ELR (cell line): ENCODE data around the gene GPATCH11.
A peak's percentile ranks its signal among the peaks of the same experiment; 100 is the strongest.

Experiments used
- DNase-seq: peaks from one replicate; pipeline ENCODE4 v3.0.0-alpha.2; 2015; ENCODE audit warnings: low read depth

The GPATCH11 gene

GRCh38 chr2:37083873-37084794 is at the start of gene GPATCH11, which contains the start of gene HEATR5B:
TSS of gene GPATCH11 (plus strand) at chr2:37084518. CDS start at chr2:37088382, 3,864 bp downstream.
TSS of gene HEATR5B (minus strand) at chr2:37084372. CDS start at chr2:37083414, 958 bp downstream.
- DNase-seq, result peak; percentile 96

DNA sequence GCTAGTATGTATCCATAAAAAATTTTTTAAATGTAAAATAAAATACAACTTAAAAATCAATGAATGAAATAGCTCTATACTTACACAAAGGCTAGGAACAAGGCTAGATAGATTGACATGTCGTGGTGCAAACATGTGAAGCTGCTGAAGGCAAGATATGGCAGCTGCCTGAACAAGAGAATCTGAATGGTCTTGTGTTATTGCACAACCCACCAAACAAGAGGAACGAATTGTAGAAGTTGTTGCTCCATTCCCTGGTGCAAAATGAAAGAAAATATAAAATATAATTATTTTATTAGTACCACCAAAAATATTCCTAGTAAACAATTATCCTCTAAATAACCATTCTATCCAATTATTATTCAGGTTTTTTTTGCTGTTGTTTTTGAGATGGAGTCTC is 46.5 kb upstream of the GPATCH11 start:
- no peak for DNase-seq

- DNase-seq, result no peak
Observed at GRCh38 chr2:37039580-37039979, 44.7 kb upstream of the GPATCH11 start.

DNA sequence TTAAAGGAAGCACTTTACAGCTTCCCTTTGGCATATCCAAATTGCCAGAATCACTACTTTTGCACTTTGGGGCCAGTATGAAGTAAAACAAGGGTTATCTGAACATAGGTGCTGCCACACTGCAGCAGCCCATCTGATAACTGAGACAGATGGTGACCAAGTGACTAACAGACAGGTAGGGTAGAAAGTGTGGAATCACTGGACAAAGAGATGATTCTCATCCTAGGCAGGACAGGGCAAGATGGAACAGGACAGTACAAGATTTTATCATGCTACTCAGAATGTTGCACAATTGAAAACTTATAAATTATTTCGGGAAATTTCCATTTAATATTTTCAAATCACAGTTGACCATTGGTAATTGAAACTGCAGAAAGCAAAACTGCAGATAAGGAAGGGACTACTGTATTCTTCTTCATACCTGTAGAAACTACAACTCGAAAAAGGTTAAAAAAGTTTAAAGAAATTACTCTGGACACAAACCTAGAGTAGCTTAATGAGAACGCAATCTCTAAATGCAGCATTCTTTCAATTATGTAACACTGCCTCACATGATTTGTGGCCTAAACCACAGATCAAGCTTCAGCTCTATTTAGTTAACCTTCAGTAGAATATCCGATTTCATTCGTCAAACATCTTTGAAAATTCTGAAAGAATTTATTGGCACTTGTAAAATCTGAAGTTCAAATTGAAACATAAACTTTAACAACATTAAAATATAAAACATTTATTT is 31.6 kb upstream of the GPATCH11 start:
- no peak for DNase-seq

DNA sequence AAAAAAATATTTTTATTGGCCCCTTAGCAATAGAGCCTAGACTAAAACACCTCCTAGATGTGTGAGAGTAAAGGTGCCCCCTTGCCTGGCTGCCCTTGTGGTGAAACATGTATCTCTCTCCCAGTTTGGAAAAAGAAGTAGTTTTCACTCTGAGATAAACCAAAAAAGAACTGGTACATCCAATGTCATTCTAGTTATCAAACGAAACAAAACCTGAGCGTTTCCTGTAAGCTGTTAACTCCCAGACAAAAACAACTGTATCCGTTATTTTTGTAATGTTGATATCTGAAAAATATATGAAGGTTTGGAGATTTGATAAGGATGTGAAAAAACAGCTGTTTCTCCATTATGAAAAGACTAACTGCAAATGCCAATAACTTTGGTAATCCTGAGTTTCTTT is 24.5 kb upstream of the GPATCH11 start:
- no peak for DNase-seq

- DNase-seq, result no peak
Observed at GRCh38 chr2:37060446-37060845, 23.9 kb upstream of the GPATCH11 start.

DNA sequence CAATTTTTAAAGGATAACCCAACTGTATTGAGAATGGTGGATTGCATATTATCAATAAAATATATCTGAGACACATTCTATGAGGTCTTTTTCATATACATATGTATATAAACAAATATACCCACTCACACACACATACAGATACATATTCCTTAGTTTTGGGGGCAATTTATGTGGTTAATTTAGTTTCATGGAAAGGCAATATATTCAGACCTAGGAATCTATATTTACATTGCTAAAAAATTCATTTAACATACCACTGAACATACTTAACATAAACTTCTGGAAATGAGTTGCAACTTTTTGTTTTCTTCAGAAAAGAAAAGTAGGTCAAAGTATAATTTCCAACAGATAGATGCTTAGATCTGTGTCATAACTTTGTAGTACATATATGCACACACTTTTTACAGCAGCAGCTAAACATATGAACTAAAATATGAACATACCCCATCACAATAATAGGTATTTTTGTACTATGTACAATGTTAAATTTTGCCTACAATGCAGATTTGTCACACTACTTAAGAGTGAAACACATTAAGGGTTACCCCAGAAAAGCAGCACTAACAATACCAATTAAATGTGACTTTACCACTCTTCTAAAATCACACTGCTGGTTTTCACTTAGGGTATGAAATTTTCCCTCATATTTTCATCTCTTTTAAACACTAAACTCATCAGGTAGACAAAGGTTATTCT is 23.2 kb upstream of the GPATCH11 start:
- no peak for DNase-seq

DNA sequence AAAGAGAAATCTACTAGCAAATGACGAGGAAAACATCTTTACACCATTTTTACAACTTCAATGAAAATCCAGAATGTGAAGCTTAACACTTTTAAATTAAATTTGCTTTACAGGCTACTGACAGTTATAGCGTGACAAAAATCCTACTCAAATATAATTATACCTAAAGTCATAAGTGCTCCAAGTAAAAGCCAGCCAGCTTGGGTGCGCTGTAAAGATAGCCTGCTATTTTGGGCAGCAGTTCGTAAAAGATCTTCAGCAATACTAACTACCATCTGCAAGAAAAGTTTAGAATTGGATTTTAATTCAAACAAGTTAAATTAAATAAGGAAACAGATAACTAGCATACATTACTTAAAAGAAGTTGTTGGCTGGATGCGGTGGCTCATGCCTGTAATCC is 22.5 kb upstream of the GPATCH11 start:
- no peak for DNase-seq

DNA sequence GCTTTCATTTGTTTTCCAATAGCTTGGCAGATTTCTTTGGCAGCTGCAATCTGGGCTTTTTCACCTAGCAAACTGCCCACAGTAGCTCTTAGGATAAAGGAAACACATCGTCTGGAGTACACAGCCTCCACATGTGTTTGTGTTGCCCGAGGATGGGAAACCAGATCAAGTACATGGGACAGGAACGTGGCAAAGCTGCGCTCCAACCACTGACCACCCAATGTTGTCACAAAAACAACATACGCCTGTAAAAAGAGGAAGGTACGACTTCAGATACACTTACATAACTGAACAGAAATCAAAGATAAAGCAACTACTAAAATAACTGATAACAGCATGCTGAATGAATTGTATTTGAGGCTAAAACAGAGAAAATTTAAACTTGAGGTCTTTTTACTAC is 15.6 kb upstream of the GPATCH11 start:
- DNase-seq, result no peak

- no peak for DNase-seq
Observed at GRCh38 chr2:37070931-37071330, 13.4 kb upstream of the GPATCH11 start.

DNA sequence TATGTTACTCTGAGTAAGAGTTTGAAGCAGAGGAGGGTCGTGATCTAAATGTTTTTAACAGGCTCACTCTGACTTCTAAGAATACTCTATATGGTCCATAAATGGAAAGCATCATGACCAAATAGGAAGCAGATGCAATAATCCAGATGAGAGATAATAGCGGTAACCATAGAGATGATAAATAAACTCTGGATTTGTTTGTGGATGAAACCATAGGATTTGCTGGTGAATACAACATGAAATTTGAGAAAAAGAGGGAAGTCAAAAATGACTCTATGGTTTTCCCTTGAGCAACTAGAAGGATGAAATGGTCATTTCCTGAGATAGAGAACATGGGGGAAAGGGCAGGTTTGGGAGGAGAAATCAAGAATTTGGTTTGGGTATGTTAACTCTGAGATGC is 4.1 kb upstream of the GPATCH11 start:
- no peak for DNase-seq

DNA sequence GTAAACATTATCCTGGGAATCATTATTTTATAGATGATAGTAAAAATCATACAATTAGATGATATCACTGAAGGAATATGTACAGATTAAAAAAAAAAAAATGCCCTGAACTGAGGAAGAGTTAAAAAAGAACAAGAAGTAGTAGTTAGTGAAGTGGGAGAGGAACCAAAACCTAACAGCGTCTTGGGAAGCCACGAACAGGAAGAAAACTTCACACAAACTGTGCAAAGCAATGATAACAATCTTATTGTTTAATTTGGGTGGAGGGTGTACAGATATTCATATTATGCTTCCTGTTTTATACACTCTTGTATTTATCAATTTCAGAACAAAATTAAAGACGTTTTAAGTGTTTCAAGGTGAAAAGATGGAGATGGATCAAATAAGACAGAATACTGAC is 3.6 kb upstream of the GPATCH11 start:
- DNase-seq, result no peak

- DNase-seq, result no peak
Observed at GRCh38 chr2:37084797-37085196, 479 bp downstream of the GPATCH11 start.

DNA sequence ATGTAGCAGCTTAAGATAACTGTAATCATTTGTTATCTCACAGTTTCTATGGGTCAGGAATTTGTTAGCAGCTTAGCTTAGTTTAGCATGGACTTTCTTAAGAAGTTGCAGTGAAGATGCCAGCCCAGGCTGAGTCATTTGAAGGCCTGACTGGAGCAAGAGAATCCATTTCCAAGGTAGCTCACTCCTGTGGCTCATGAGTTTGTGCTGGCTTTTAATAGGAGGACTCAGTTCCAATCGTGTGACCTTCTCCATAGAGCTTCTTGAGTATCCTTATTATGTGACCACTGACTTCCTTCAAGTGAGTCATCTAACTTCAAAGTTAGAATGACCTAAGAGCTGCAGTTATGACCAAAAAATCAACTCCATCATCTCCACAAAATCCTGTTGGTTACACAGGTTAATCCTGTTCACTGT is 1.4 kb downstream of the GPATCH11 start:
- DNase-seq, result peak; percentile 89

GRCh38 chr2:37090019-37090477 is 5.7 kb downstream of the GPATCH11 start:
- DNase-seq, result no peak

DNA sequence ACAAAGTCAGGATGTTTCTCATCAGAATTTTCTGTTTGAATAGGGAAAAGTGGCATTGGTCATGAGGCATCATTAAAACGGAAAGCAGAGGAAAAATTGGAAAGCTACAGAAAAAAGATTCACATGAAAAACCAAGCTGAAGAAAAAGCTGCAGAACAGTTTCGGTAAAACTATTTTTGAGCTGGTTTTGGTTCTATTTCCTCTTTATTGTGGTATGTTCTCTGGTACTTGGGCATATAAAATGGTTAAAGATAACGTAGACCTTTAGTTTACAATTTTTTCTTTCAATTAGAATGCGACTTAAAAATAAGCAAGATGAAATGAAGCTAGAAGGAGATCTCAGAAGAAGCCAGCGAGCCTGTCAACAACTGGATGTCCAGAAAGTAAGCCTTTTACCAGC is 7.6 kb downstream of the GPATCH11 start:
- no peak for DNase-seq

DNA sequence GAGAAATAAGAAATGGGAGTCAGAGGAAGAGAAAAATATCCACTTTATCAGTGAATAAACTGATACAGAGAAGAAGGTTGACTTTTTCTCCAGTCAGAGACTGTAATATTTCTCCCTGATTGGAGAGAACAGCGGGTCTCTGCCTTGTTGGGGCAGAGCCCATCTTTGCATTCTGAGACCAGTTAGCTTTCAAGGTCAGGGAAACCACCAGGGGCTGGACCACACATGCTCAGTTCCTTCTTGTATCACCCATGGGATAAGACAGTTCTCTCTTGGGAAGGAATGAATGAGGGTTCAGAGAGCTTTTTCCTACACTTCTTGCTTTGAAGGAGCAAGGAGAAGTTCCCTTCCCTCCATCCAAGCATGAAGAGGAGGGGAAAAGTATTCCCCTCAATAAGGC is 12.2 kb downstream of the GPATCH11 start:
- no peak for DNase-seq

DNA sequence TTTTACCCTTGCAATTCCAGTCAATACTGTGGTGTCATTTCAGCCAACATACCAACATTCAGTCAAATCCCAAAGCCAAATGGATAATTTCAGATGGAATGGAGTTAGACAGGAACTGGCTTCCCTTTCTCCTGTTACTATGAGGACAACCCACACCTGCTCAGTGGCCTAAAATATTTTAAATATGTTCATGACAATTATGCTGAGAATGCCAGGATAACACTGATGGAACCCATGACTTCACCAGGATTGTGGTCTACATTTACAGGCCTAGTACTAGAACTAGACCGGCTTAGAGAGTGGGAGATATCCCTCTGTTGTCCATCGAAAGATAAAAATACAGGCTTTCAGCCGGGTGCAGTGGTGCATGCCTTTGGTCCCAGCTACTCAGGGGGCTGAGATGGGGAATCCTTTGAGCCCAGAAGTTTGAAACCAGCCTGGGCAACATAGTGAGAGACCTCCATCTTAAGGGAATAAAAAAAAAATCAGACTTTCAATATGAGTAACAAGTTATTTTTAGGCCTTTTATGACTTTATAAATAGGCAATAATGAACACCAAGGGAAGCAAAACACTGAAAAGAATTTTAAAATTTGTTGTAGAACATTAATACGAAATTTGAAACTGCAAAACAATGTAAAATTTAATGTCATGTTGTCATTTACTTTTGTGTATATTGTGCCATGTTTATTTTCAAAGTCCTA is 14.2 kb downstream of the GPATCH11 start:
- DNase-seq, result no peak

GRCh38 chr2:37100054-37100453 is 15.7 kb downstream of the GPATCH11 start:
- DNase-seq, result no peak

GRCh38 chr2:37102588-37102987 is 18.3 kb downstream of the GPATCH11 start:
- DNase-seq, result no peak

DNA sequence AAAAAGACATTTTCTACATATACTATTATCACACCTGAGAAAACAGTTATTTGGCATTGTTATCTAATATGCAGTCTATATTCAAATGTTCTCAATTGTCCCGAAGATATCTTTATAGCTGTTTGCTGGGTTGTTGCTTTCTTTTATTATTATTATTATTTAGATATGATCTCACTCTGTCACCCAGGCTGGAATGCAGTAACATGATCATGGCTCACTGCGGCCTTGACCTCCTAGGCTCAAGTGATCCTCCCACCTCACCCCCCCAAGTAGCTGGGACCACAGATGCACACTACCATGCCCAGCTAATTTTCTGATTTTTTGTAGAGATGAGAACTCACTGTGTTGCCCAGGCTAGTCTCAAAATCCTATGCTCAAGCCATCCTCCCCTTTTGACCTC is 19.9 kb downstream of the GPATCH11 start:
- peak; percentile 15 for DNase-seq

GRCh38 chr2:37105150-37105549 is 20.8 kb downstream of the GPATCH11 start:
- no peak for DNase-seq
